ENCODE measurements around the gene SMAD7. TPM values are rescaled to one million over a fixed set of nuclear protein-coding genes. Genes with fewer than 3 reads are reported as not detected.
A peak's percentile ranks its signal among the peaks of the same experiment; 100 is the strongest.

The SMAD7 gene
- total RNA-seq, 4 donors from 2014 or later: 22.4 to 48.4 (median 29.3) TPM

- TF ChIP-seq CTCF (IDR thresholded peaks at IDR 0.05) (no peak), POLR2A (IDR thresholded peaks at IDR 0.05) (no peak)
- no peak overlapping the region for H3K4me3 ChIP-seq
- no peak for DNase-seq
- H3K27me3 ChIP-seq: no peaks in the 10 kb centered on the region
- no peaks in the 10 kb centered on the region for H3K9me3 ChIP-seq
- no peaks in the 10 kb centered on the region for H3K36me3 ChIP-seq
- H3K27ac ChIP-seq: peak overlapping the region; percentile 91 to 99
- H3K4me1 ChIP-seq: peaks cover 5 to 81% of the 10 kb centered on the region in 2 donors
- intact Hi-C loops (cut with DNase I; ENCODE audit: low total_unique reads): no loop called here
Measured at GRCh38 chr18:48931680-48932461, 18.9 kb downstream of the SMAD7 start.

- H3K4me1 ChIP-seq: peaks cover 5 to 74% of the 10 kb centered on the region in 2 donors
- no peaks in the 10 kb centered on the region for H3K27me3 ChIP-seq
- no peaks in the 10 kb centered on the region for H3K9me3 ChIP-seq
- peak overlapping the region; percentile 68 to 91 for H3K27ac ChIP-seq
- no peak overlapping the region for H3K4me3 ChIP-seq
- no peak for DNase-seq
- intact Hi-C loops (cut with DNase I; ENCODE audit: low total_unique reads): no loop called here
- TF ChIP-seq POLR2A (IDR thresholded peaks at IDR 0.05) (no peak), CTCF (IDR thresholded peaks at IDR 0.05) (no peak)
- no peaks in the 10 kb centered on the region for H3K36me3 ChIP-seq
Measured at GRCh38 chr18:48930926-48931325, 19.8 kb downstream of the SMAD7 start.

GRCh38 chr18:48929941-48930713, 20.6 kb downstream of the SMAD7 start:
- Histone ChIP-seq H3K9me3 (no peaks in the 10 kb centered on the region), H3K27me3 (no peaks in the 10 kb centered on the region), H3K27ac (peak overlapping the region; percentile 68 to 91), H3K4me3 (peak overlapping the region in 1 of 2 donors; percentile 2), H3K36me3 (no peaks in the 10 kb centered on the region), H3K4me1 (peaks cover 8 to 67% of the 10 kb centered on the region in 2 donors)
- intact Hi-C loops (cut with DNase I; ENCODE audit: low total_unique reads): no loop called here
- no peak for TF ChIP-seq CTCF (IDR thresholded peaks at IDR 0.05)
- no peak for TF ChIP-seq POLR2A (IDR thresholded peaks at IDR 0.05)
- DNase-seq: no peak

- TF ChIP-seq POLR2A (IDR thresholded peaks at IDR 0.05): no peak
- TF ChIP-seq CTCF (IDR thresholded peaks at IDR 0.05): no peak
- DNase-seq: no peak
- Histone ChIP-seq H3K27me3 (no peaks in the 10 kb centered on the region), H3K4me3 (no peak overlapping the region), H3K36me3 (no peaks in the 10 kb centered on the region), H3K4me1 (peaks cover 7 to 70% of the 10 kb centered on the region in 2 donors), H3K27ac (peak overlapping the region; percentile 26 to 91), H3K9me3 (no peaks in the 10 kb centered on the region)
- intact Hi-C loops (cut with DNase I; ENCODE audit: low total_unique reads): no loop called here
Measured at GRCh38 chr18:48929212-48929612, 21.6 kb downstream of the SMAD7 start.

GRCh38 chr18:48928787-48929186, 22.0 kb downstream of the SMAD7 start:
- Histone ChIP-seq H3K4me3 (no peak overlapping the region), H3K27me3 (no peaks in the 10 kb centered on the region), H3K9me3 (no peaks in the 10 kb centered on the region), H3K4me1 (peaks cover 7 to 70% of the 10 kb centered on the region in 2 donors), H3K27ac (peak overlapping the region; percentile 26 to 91), H3K36me3 (no peaks in the 10 kb centered on the region)
- no peak for DNase-seq
- intact Hi-C loops (cut with DNase I; ENCODE audit: low total_unique reads): no loop called here
- TF ChIP-seq POLR2A (IDR thresholded peaks at IDR 0.05): no peak
- TF ChIP-seq CTCF (IDR thresholded peaks at IDR 0.05): no peak
